Bladder microvascular endothelial cell (primary cell): ENCODE results near the gene DSC1. TPM values are rescaled to one million over a fixed set of nuclear protein-coding genes. Genes with fewer than 3 reads are reported as not detected.

ENCODE experiments used
- total RNA-seq: library from RNA; depleted of rRNA; stranded (reverse); fragments of >200 nt; gene quantifications from 2 replicates; pipeline ENCODE4 v1.2.3, GENCODE V29; 2014

Gene DSC1, protein sequence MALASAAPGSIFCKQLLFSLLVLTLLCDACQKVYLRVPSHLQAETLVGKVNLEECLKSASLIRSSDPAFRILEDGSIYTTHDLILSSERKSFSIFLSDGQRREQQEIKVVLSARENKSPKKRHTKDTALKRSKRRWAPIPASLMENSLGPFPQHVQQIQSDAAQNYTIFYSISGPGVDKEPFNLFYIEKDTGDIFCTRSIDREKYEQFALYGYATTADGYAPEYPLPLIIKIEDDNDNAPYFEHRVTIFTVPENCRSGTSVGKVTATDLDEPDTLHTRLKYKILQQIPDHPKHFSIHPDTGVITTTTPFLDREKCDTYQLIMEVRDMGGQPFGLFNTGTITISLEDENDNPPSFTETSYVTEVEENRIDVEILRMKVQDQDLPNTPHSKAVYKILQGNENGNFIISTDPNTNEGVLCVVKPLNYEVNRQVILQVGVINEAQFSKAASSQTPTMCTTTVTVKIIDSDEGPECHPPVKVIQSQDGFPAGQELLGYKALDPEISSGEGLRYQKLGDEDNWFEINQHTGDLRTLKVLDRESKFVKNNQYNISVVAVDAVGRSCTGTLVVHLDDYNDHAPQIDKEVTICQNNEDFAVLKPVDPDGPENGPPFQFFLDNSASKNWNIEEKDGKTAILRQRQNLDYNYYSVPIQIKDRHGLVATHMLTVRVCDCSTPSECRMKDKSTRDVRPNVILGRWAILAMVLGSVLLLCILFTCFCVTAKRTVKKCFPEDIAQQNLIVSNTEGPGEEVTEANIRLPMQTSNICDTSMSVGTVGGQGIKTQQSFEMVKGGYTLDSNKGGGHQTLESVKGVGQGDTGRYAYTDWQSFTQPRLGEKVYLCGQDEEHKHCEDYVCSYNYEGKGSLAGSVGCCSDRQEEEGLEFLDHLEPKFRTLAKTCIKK
- not detected in 2 replicates for total RNA-seq

GRCh38 chr18:31162825-31163435 lies at the start of gene DSC1:
DSC1 (minus strand) TSS chr18:31162856; CDS start chr18:31162594, 262 bp downstream.

DNA sequence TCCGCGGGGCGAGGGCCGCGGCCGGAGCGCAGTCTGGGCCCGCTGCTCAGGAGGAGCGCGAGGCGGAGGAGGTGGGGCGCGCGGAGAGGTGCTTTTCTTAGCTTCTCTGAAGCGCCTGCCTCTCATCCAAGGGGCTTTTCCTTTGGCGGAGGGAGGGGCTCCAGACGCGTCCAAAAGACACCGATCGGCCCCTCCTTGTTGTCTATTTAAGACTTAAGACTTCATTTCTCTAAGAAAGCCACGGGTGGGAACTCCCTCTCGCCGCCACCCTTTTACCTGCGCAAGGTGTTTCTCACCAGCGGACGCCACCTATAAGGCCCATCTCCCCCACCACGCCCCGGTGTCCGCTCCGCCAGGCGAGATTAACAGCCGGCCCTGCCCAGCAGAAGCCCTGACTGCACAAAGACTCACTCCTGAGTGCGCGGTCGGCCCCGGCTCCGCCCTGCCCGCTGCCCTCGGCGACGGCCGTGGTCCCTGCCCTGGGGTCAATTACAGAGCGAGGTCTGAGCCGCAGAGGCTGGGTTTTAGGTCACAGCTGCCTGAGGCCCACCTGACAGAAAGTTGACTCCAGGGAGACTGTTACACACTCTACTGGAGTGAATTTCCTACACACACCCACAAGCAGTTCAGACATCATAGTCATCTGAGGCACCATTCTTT lies 60.5 kb downstream of the DSC1 start, which contains the start of gene DSC2:
DSC2 (minus strand) TSS at position 397 of the 660 bp plus-strand sequence. CDS start 450 bp downstream, outside the sequence.

Other genes with a start within 250 kb of the DSC1 start
- gene DSC3, start 120.1 kb downstream of the DSC1 start, total RNA-seq: 0.16 and 0.44 TPM in 2 replicates
- gene DSC2, start 60.4 kb downstream of the DSC1 start, total RNA-seq: 0.13 and 0.49 TPM in 2 replicates
- not detected in 2 replicates for gene DSG1, start 155.3 kb upstream of the DSC1 start, total RNA-seq
- not detected in 2 replicates for gene DSG4, start 213.9 kb upstream of the DSC1 start, total RNA-seq